Loucy (cell line): ENCODE data around the gene DNAH11.
A peak's percentile ranks its signal among the peaks of the same experiment; 100 is the strongest.

Experiments used
- H2AFZ ChIP-seq: fragments of 200-600 bp; sonication (generic); 2 replicates; pipeline ENCODE4 v1.6.0; 2016; ENCODE audit warnings: antibody characterized with exemption, mild to moderate bottlenecking, low read length, moderate library complexity
- H3F3A ChIP-seq: fragments of 200-600 bp; 2 replicates; pipeline ENCODE4 v1.6.0; 2016; ENCODE audit warnings: antibody characterized with exemption, low read depth, mild to moderate bottlenecking
- H3K27me3 ChIP-seq: fragments of 200-600 bp; sonication (generic); 2 replicates; pipeline ENCODE4 v1.6.1; 2014; ENCODE audit warnings: low read length, mild to moderate bottlenecking; ENCODE audit not compliant: insufficient read depth, poor library complexity, severe bottlenecking
- H3K36me3 ChIP-seq: fragments of 200-600 bp; sonication (generic); 2 replicates; pipeline ENCODE4 v1.6.1; 2016; ENCODE audit warnings: low read length; ENCODE audit not compliant: insufficient read depth
- H3K4me1 ChIP-seq: fragments of 200-600 bp; sonication (generic); 2 replicates; pipeline ENCODE4 v1.5.1; 2014; ENCODE audit warnings: low read length, mild to moderate bottlenecking; ENCODE audit not compliant: insufficient read depth, poor library complexity, severe bottlenecking
- H3K4me2 ChIP-seq: fragments of 200-600 bp; sonication (generic); 2 replicates; pipeline ENCODE4 v1.6.0; 2014; ENCODE audit warnings: antibody characterized with exemption, low read length, low read depth, mild to moderate bottlenecking; ENCODE audit not compliant: poor library complexity, severe bottlenecking
- H3K4me3 ChIP-seq: fragments of 200-600 bp; sonication (generic); 2 replicates; pipeline ENCODE4 v1.5.1; 2014; ENCODE audit warnings: low read length, mild to moderate bottlenecking, mixed read lengths; ENCODE audit not compliant: poor library complexity, severe bottlenecking
- H3K79me2 ChIP-seq: fragments of 200-600 bp; sonication (generic); 2 replicates; pipeline ENCODE4 v1.6.1; 2014; ENCODE audit warnings: low read length; ENCODE audit not compliant: insufficient read depth
- H3K9ac ChIP-seq: fragments of 200-600 bp; sonication (generic); 2 replicates; pipeline ENCODE4 v1.6.0; 2014; ENCODE audit warnings: mild to moderate bottlenecking, low read depth, low read length, moderate library complexity; ENCODE audit not compliant: poor library complexity, severe bottlenecking
- H3K9me2 ChIP-seq: fragments of 200-600 bp; sonication (generic); replicated peaks from 2 replicates; pipeline ENCODE4 v1.6.1; 2016; ENCODE audit warnings: low read depth, low read length, mixed read lengths
- H3K9me3 ChIP-seq: fragments of 200-600 bp; sonication (generic); 2 replicates; pipeline ENCODE4 v1.6.1; 2014; ENCODE audit warnings: mild to moderate bottlenecking, antibody characterized with exemption, low read length, low read depth; ENCODE audit not compliant: insufficient read depth
- H4K20me1 ChIP-seq: fragments of 200-600 bp; sonication (generic); 2 replicates; pipeline ENCODE4 v1.6.0; 2014; ENCODE audit warnings: antibody characterized with exemption, low read length, mild to moderate bottlenecking; ENCODE audit not compliant: insufficient read depth, poor library complexity, severe bottlenecking
- CTCF ChIP-seq: fragments of 200-600 bp; sonication (generic); conservative IDR thresholded peaks from 2 replicates; pipeline ENCODE4 v1.5.1; 2014; ENCODE audit warnings: mild to moderate bottlenecking, antibody characterized with exemption, low read length
- EZH2phosphoT487 ChIP-seq: fragments of 200-600 bp; IDR thresholded peaks from 2 replicates; pipeline ENCODE4 v1.6.1; 2018; ENCODE audit warnings: antibody characterized with exemption, mild to moderate bottlenecking, moderate library complexity, borderline replicate concordance

The DNAH11 gene

DNA sequence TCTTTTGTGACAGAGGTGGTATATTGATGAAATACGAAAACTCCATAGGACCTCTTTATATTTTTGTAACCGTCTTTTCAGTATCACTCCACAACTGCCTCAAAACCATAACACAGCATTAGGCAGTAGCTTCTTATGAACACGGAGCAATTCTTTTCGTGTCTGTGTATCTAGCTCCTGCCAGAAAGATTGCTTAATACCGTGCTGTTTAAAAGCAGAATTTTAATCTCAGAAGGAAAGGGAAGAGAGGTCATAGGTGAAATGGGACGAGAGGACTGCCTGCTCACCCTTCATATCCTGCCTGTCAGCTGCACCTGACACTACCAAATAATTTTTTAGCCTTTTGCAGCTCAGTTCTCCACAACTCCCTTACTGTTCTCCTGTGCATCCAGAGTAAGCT, 200.7 kb downstream of the DNAH11 start:
- Histone ChIP-seq H4K20me1 (no peaks in the 10 kb centered on the region), H3K36me3 (no peaks in the 10 kb centered on the region), H3K79me2 (no peaks in the 10 kb centered on the region), H2AFZ (no peak overlapping the region), H3K4me3 (no peak overlapping the region), H3K9me2 (no peaks in the 10 kb centered on the region), H3K27me3 (no peaks in the 10 kb centered on the region), H3K9me3 (no peaks in the 10 kb centered on the region), H3F3A (no peaks in the 10 kb centered on the region), H3K4me2 (no peak overlapping the region), H3K9ac (no peak overlapping the region), H3K4me1 (peaks cover 5% of the 10 kb centered on the region)
- TF ChIP-seq EZH2phosphoT487 (no peak), CTCF (no peak)

- H3K9me3 ChIP-seq = no peaks in the 10 kb centered on the region
- peak overlapping the region; percentile 34 for H3K4me2 ChIP-seq
- H3K79me2 ChIP-seq = no peaks in the 10 kb centered on the region
- H3F3A ChIP-seq = no peaks in the 10 kb centered on the region
- no peak overlapping the region for H3K4me3 ChIP-seq
- H2AFZ ChIP-seq = no peak overlapping the region
- no peak for TF ChIP-seq EZH2phosphoT487
- no peak for TF ChIP-seq CTCF
- H3K27me3 ChIP-seq = no peaks in the 10 kb centered on the region
- no peaks in the 10 kb centered on the region for H3K9me2 ChIP-seq
- no peaks in the 10 kb centered on the region for H3K36me3 ChIP-seq
- H3K9ac ChIP-seq = no peak overlapping the region
- H4K20me1 ChIP-seq = no peaks in the 10 kb centered on the region
- peaks cover 5% of the 10 kb centered on the region for H3K4me1 ChIP-seq
Measured at GRCh38 chr7:21746949-21747348, 204.1 kb downstream of the DNAH11 start.

DNA sequence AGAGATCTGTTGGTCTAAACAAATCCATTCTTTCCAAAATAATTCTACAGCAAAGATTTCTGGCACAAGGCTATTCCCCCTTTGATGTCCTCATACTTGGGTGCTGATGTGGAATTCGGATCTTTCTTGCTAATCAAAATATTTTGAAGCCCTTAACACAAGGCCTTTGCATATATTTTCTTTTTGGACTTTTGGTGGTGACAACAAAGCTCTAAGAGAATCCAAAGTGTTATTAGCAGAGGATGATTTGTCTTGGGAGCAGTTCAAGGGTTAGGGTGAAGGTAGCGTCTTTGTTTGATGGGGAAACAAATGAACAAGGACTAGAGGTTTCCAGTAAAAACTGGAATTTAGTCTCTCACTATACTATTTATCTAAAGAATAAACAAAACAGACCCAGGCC, 205.0 kb downstream of the DNAH11 start:
- Histone ChIP-seq H2AFZ (no peak overlapping the region), H3K9me2 (no peaks in the 10 kb centered on the region), H3K4me1 (peaks cover 5% of the 10 kb centered on the region), H3K79me2 (no peaks in the 10 kb centered on the region), H4K20me1 (no peaks in the 10 kb centered on the region), H3K4me2 (no peak overlapping the region), H3K4me3 (no peak overlapping the region), H3F3A (no peaks in the 10 kb centered on the region), H3K9ac (no peak overlapping the region), H3K36me3 (no peaks in the 10 kb centered on the region), H3K27me3 (no peaks in the 10 kb centered on the region), H3K9me3 (no peaks in the 10 kb centered on the region)
- no peak for TF ChIP-seq EZH2phosphoT487
- no peak for TF ChIP-seq CTCF
